ENCODE results near the gene JOSD1.

Gene JOSD1

GRCh38 chr22:38737302-38738060 lies 36.7 kb upstream of the JOSD1 start:
- Histone ChIP-seq H4K20me1 (ENCODE audit: insufficient read depth) (no peaks in the 10 kb centered on the region), H3K36me3 (ENCODE audit: insufficient read depth) (no peaks in the 10 kb centered on the region), H3K4me2 (no peak overlapping the region), H2AFZ (ENCODE audit: low read depth) (no peak overlapping the region), H3K4me1 (ENCODE audit: low read depth, poor library complexity, severe bottlenecking) (no peaks in the 10 kb centered on the region), H3K27ac (no peak overlapping the region), H3K27me3 (ENCODE audit: insufficient read depth, low read depth) (no peaks in the 10 kb centered on the region), H3K79me2 (ENCODE audit: insufficient read depth, low read depth) (no peaks in the 10 kb centered on the region), H3K4me3 (IDR thresholded peaks at IDR 0.05; ENCODE audit: insufficient read depth, low read depth, low read length) (no peak overlapping the region), H3K9ac (no peak overlapping the region)
- TF ChIP-seq CTCF (conservative IDR thresholded peaks at IDR 0.05; ENCODE audit: low read depth, low read length) = no peak

- no peaks in the 10 kb centered on the region for H3K4me1 ChIP-seq (ENCODE audit: low read depth, poor library complexity, severe bottlenecking)
- no peak overlapping the region for H3K4me2 ChIP-seq
- no peak overlapping the region for H3K9ac ChIP-seq
- H4K20me1 ChIP-seq (ENCODE audit: insufficient read depth) = no peaks in the 10 kb centered on the region
- no peaks in the 10 kb centered on the region for H3K79me2 ChIP-seq (ENCODE audit: insufficient read depth, low read depth)
- no peaks in the 10 kb centered on the region for H3K27me3 ChIP-seq (ENCODE audit: insufficient read depth, low read depth)
- H3K4me3 ChIP-seq (IDR thresholded peaks at IDR 0.05; ENCODE audit: insufficient read depth, low read depth, low read length) = no peak overlapping the region
- no peaks in the 10 kb centered on the region for H3K36me3 ChIP-seq (ENCODE audit: insufficient read depth)
- H3K27ac ChIP-seq = no peak overlapping the region
- TF ChIP-seq CTCF (conservative IDR thresholded peaks at IDR 0.05; ENCODE audit: low read depth, low read length) = no peak
- H2AFZ ChIP-seq (ENCODE audit: low read depth) = no peak overlapping the region
These were observed 35.5 kb upstream of the JOSD1 start for GRCh38 chr22:38736257-38736570.

GRCh38 chr22:38735465-38736256 lies 34.9 kb upstream of the JOSD1 start:
- Histone ChIP-seq H3K79me2 (ENCODE audit: insufficient read depth, low read depth) (no peaks in the 10 kb centered on the region), H3K4me1 (ENCODE audit: low read depth, poor library complexity, severe bottlenecking) (no peaks in the 10 kb centered on the region), H3K36me3 (ENCODE audit: insufficient read depth) (no peaks in the 10 kb centered on the region), H3K4me3 (IDR thresholded peaks at IDR 0.05; ENCODE audit: insufficient read depth, low read depth, low read length) (no peak overlapping the region), H3K27me3 (ENCODE audit: insufficient read depth, low read depth) (no peaks in the 10 kb centered on the region), H2AFZ (ENCODE audit: low read depth) (no peak overlapping the region), H3K9ac (no peak overlapping the region), H4K20me1 (ENCODE audit: insufficient read depth) (no peaks in the 10 kb centered on the region), H3K4me2 (no peak overlapping the region), H3K27ac (no peak overlapping the region)
- no peak for TF ChIP-seq CTCF (conservative IDR thresholded peaks at IDR 0.05; ENCODE audit: low read depth, low read length)

- no peaks in the 10 kb centered on the region for H3K79me2 ChIP-seq (ENCODE audit: insufficient read depth, low read depth)
- no peaks in the 10 kb centered on the region for H4K20me1 ChIP-seq (ENCODE audit: insufficient read depth)
- H2AFZ ChIP-seq (ENCODE audit: low read depth) = no peak overlapping the region
- no peaks in the 10 kb centered on the region for H3K4me1 ChIP-seq (ENCODE audit: low read depth, poor library complexity, severe bottlenecking)
- H3K9ac ChIP-seq = no peak overlapping the region
- no peaks in the 10 kb centered on the region for H3K36me3 ChIP-seq (ENCODE audit: insufficient read depth)
- H3K27me3 ChIP-seq (ENCODE audit: insufficient read depth, low read depth) = no peaks in the 10 kb centered on the region
- TF ChIP-seq CTCF (conservative IDR thresholded peaks at IDR 0.05; ENCODE audit: low read depth, low read length) = no peak
- no peak overlapping the region for H3K4me3 ChIP-seq (IDR thresholded peaks at IDR 0.05; ENCODE audit: insufficient read depth, low read depth, low read length)
- H3K4me2 ChIP-seq = no peak overlapping the region
- H3K27ac ChIP-seq = no peak overlapping the region
These were observed 34.4 kb upstream of the JOSD1 start for GRCh38 chr22:38735126-38735464.

Measured in KMS-11 (cell line).